ENCODE measurements around the gene LPAR1. TPM values are rescaled to one million over a fixed set of nuclear protein-coding genes. Genes with fewer than 3 reads are reported as not detected.

LPAR1 gene
- total and polyA plus RNA-seq, 10 donors, result 8.1 to 63.8 (median 34.4) TPM

DNA sequence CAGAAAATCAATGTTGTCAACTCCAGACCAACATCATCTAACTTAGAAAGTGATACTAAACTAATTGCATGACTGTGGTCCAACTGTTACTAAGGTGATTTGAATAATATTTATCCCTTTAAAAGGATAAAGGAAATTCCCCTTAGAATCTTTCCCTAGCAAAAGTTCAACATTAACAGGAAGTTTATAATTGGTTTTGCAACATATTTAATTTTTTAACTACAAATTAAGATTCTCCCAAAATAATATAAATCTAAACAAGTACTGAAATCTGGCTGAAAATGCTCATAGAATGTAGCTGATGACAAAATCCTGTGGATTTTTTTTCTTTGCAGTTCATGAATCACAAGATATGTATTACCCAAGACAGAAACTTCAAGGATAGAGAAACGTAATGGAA is 151.4 kb downstream of the LPAR1 start:
- Histone ChIP-seq H3K4me1 (peaks cover 0 to 4% (median 0%) of the 10 kb centered on the region in 6 donors), H3K27ac (peak overlapping the region in 2 of 8 donors; percentile 7 to 44), H3K27me3 (replicated peaks in 1 of 7) (no peaks in the 10 kb centered on the region), H3K4me3 (no peak overlapping the region), H3K9me3 (no peaks in the 10 kb centered on the region), H3K36me3 (no peaks in the 10 kb centered on the region)
- WGBS, 5 donors, result 35 to 76% (median 61%) methylated on average over 1 of the region's 1 CpG
- TF ChIP-seq POLR2AphosphoS5 (IDR thresholded peaks at IDR 0.05) (no peak), POLR2A (IDR thresholded peaks at IDR 0.05) (no peak)
- TF ChIP-seq, protein P1, sequence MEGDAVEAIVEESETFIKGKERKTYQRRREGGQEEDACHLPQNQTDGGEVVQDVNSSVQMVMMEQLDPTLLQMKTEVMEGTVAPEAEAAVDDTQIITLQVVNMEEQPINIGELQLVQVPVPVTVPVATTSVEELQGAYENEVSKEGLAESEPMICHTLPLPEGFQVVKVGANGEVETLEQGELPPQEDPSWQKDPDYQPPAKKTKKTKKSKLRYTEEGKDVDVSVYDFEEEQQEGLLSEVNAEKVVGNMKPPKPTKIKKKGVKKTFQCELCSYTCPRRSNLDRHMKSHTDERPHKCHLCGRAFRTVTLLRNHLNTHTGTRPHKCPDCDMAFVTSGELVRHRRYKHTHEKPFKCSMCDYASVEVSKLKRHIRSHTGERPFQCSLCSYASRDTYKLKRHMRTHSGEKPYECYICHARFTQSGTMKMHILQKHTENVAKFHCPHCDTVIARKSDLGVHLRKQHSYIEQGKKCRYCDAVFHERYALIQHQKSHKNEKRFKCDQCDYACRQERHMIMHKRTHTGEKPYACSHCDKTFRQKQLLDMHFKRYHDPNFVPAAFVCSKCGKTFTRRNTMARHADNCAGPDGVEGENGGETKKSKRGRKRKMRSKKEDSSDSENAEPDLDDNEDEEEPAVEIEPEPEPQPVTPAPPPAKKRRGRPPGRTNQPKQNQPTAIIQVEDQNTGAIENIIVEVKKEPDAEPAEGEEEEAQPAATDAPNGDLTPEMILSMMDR (IDR thresholded peaks at IDR 0.05 in 8 of 11, conservative IDR thresholded peaks at IDR 0.05 in 3 of 11), result no peak
- intact Hi-C loops (cut with DNase I; ENCODE audit: low total_unique reads), result no loop called here
- no peak for DNase-seq

DNA sequence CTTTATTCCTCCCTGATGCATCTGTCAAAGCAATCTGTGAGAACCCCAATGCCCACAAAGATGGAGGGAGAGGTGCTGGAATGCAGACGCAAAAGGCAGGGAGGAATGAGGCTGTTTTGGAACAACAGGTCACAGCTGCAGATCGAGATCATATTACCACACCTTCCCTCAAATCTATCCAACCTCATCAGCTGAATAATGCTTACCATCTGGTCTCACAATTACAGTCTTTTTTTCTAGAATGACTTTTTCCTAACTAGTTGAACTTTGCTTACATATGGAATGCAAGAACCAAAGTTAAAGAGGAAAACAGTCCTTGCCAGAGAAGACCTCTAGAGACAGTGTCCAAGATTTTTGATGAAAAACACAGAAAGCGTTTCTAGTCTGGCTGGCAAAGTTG is 158.1 kb downstream of the LPAR1 start:
- Histone ChIP-seq H3K9me3 (no peaks in the 10 kb centered on the region), H3K36me3 (no peaks in the 10 kb centered on the region), H3K27ac (peak overlapping the region in 1 of 8 donors; percentile 2), H3K27me3 (replicated peaks in 1 of 7) (no peaks in the 10 kb centered on the region), H3K4me3 (no peak overlapping the region), H3K4me1 (peaks cover 0 to 11% (median 0%) of the 10 kb centered on the region in 6 donors)
- WGBS, 5 donors, result 55 to 71% (median 67%) methylated on average over 3 of the region's 3 CpGs
- TF ChIP-seq, protein P1 (IDR thresholded peaks at IDR 0.05 in 8 of 11, conservative IDR thresholded peaks at IDR 0.05 in 3 of 11), result no peak
- no peak for TF ChIP-seq POLR2A (IDR thresholded peaks at IDR 0.05)
- no peak for TF ChIP-seq POLR2AphosphoS5 (IDR thresholded peaks at IDR 0.05)
- intact Hi-C loops (cut with DNase I; ENCODE audit: low total_unique reads), result no loop called here
- DNase-seq, result no peak

DNA sequence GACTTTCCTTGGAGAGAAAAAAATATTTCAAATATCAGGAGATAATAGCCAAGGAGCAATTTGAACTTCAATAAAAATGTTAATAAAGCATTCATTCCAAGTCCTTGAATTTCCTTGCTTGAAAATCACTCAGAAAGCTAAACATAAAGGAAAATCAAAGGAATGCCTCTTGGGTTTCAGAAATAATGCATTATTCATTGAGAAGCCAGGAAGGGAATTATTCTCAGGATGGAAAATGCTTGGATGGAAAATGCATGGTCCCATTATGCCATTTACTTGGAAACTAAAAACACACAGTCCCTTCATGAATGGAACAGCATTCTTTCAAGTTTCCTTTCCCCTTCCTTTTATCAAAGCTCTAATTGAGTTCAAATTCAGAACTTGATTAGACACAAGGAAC is 160.9 kb downstream of the LPAR1 start:
- Histone ChIP-seq H3K9me3 (no peaks in the 10 kb centered on the region), H3K27me3 (replicated peaks in 1 of 7) (no peaks in the 10 kb centered on the region), H3K4me3 (no peak overlapping the region), H3K36me3 (no peaks in the 10 kb centered on the region), H3K27ac (no peak overlapping the region), H3K4me1 (peaks cover 0 to 13% (median 0%) of the 10 kb centered on the region in 6 donors)
- TF ChIP-seq, protein P1 (IDR thresholded peaks at IDR 0.05 in 8 of 11, conservative IDR thresholded peaks at IDR 0.05 in 3 of 11), result no peak
- TF ChIP-seq POLR2A (IDR thresholded peaks at IDR 0.05) (no peak), POLR2AphosphoS5 (IDR thresholded peaks at IDR 0.05) (no peak)
- intact Hi-C loops (cut with DNase I; ENCODE audit: low total_unique reads), result no loop called here
- no peak for DNase-seq

DNA sequence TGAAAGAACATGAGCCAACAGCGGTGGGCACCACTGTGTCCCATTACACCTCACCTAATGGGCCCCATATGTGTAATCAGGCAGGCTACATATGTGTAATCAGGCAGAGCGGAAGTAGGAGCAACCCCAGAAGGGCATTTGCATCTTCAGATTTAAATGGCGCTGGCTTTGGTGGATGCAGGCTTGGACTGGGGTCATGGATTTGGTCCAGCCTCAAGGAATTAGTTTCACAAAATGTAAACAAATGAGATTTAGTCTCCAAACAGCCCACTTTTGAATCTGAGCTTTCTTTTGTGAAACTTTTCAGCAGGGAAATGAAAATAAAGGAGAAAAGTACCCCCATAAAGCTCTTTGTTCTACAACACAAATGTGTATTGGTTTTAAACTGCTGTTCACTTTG is 161.3 kb downstream of the LPAR1 start:
- 87 to 95% (median 91%) methylated on average over 3 of the region's 3 CpGs for WGBS, 5 donors
- H3K4me1 ChIP-seq, result peaks cover 0 to 12% (median 0%) of the 10 kb centered on the region in 6 donors
- no peak for DNase-seq
- no peak overlapping the region for H3K27ac ChIP-seq
- intact Hi-C loops (cut with DNase I; ENCODE audit: low total_unique reads), result no loop called here
- no peak for TF ChIP-seq POLR2A (IDR thresholded peaks at IDR 0.05)
- TF ChIP-seq, protein P1 (IDR thresholded peaks at IDR 0.05 in 8 of 11, conservative IDR thresholded peaks at IDR 0.05 in 3 of 11), result no peak
- no peak for TF ChIP-seq POLR2AphosphoS5 (IDR thresholded peaks at IDR 0.05)
- H3K36me3 ChIP-seq, result no peaks in the 10 kb centered on the region
- H3K27me3 ChIP-seq (replicated peaks in 1 of 7), result no peaks in the 10 kb centered on the region
- no peaks in the 10 kb centered on the region for H3K9me3 ChIP-seq
- H3K4me3 ChIP-seq, result no peak overlapping the region
